ENCODE measurements around the gene TRIM46. TPM values are rescaled to one million over a fixed set of nuclear protein-coding genes. Genes with fewer than 3 reads are reported as not detected.
A peak's percentile ranks its signal among the peaks of the same experiment; 100 is the strongest.

The TRIM46 gene
- total RNA-seq, 4 donors from 2014 or later = 0.35 to 1.9 (median 0.40) TPM; not detected in 1

GRCh38 chr1:155125946-155126555, 47.6 kb upstream of the TRIM46 start:
- peak; percentile 64 for ATAC-seq
- H3K4me1 ChIP-seq = peaks cover 0 to 57% (median 30%) of the 10 kb centered on the region in 3 donors
- no peaks in the 10 kb centered on the region for H3K9me3 ChIP-seq
- peak overlapping the region in 3 of 4 donors; percentile 84 to 99 (median 91) for H3K27ac ChIP-seq
- H3K36me3 ChIP-seq = no peaks in the 10 kb centered on the region
- peak overlapping the region in 1 of 2 donors; percentile 83 for H3K4me3 ChIP-seq
- H3K27me3 ChIP-seq = no peaks in the 10 kb centered on the region
- 20 to 45% methylated on average over 3 to 8 of the region's 53 CpGs for WGBS, 2 donors (ENCODE audit: low coverage in 1 of 2)
- TF ChIP-seq POLR2AphosphoS5 (IDR thresholded peaks at IDR 0.05) (no peak), CTCF (IDR thresholded peaks at IDR 0.05) (no peak), POLR2A (IDR thresholded peaks at IDR 0.05) (no peak), EP300 (IDR thresholded peaks at IDR 0.05) (no peak)

GRCh38 chr1:155126556-155127104, 47.0 kb upstream of the TRIM46 start:
- H3K9me3 ChIP-seq = no peaks in the 10 kb centered on the region
- H3K27me3 ChIP-seq = no peaks in the 10 kb centered on the region
- TF ChIP-seq POLR2A (IDR thresholded peaks at IDR 0.05) (no peak), POLR2AphosphoS5 (IDR thresholded peaks at IDR 0.05) (no peak), EP300 (IDR thresholded peaks at IDR 0.05) (no peak), CTCF (IDR thresholded peaks at IDR 0.05) (no peak)
- WGBS, 2 donors (ENCODE audit: low coverage in 1 of 2) = 2 to 15% methylated on average over 8 to 15 of the region's 32 CpGs
- peak overlapping the region; percentile 55 to 83 for H3K4me3 ChIP-seq
- H3K4me1 ChIP-seq = peaks cover 0 to 62% (median 30%) of the 10 kb centered on the region in 3 donors
- H3K36me3 ChIP-seq = peaks cover 0 to 6% of the 10 kb centered on the region in 2 donors
- peak overlapping the region in 3 of 4 donors; percentile 84 to 99 (median 91) for H3K27ac ChIP-seq
- ATAC-seq = peak; percentile 14

- TF ChIP-seq CTCF (IDR thresholded peaks at IDR 0.05) (no peak), EP300 (IDR thresholded peaks at IDR 0.05) (no peak), POLR2A (IDR thresholded peaks at IDR 0.05) (peak; percentile 53 to 79), POLR2AphosphoS5 (IDR thresholded peaks at IDR 0.05) (peak; percentile 76)
Observed at GRCh38 chr1:155127105-155127966, 46.3 kb upstream of the TRIM46 start, which contains the start of gene EFNA1. Gene EFNA1, plus strand, starts transcription at chr1:155127876. Its CDS starts 102 bp downstream, at chr1:155127978.

GRCh38 chr1:155127967-155128754, 45.5 kb upstream of the TRIM46 start:
- TF ChIP-seq CTCF (IDR thresholded peaks at IDR 0.05) (no peak), POLR2A (IDR thresholded peaks at IDR 0.05) (no peak), POLR2AphosphoS5 (IDR thresholded peaks at IDR 0.05) (no peak), EP300 (IDR thresholded peaks at IDR 0.05) (no peak)
- H3K4me3 ChIP-seq = peak overlapping the region; percentile 55 to 83
- H3K27me3 ChIP-seq = no peaks in the 10 kb centered on the region
- H3K4me1 ChIP-seq = peaks cover 0 to 78% (median 30%) of the 10 kb centered on the region in 3 donors
- peak overlapping the region; percentile 41 to 99 (median 88) for H3K27ac ChIP-seq
- peaks cover 0 to 21% of the 10 kb centered on the region in 2 donors for H3K36me3 ChIP-seq
- no peaks in the 10 kb centered on the region for H3K9me3 ChIP-seq
- 5 to 7% methylated on average over 5 to 6 of the region's 17 CpGs for WGBS, 2 donors (ENCODE audit: low coverage in 1 of 2)
- ATAC-seq = peak; percentile 0

More at GRCh38 chr1:155127105-155127966, 46.3 kb upstream of the TRIM46 start, which contains the start of gene EFNA1:
- Histone ChIP-seq H3K4me3 (peak within 1 kb of the TSS; percentile 55 to 83), H3K27me3 (no peaks in the 10 kb centered on the region), H3K36me3 (peaks cover 0 to 13% of the 10 kb centered on the region in 2 donors), H3K27ac (peak within 1 kb of the TSS; percentile 41 to 99 (median 88)), H3K9me3 (no peaks in the 10 kb centered on the region), H3K4me1 (peaks cover 0 to 69% (median 30%) of the 10 kb centered on the region in 3 donors)
- WGBS, 2 donors (ENCODE audit: low coverage in 1 of 2) = 0% methylated on average over 1 to 9 of the region's 76 CpGs
- ATAC-seq = peak; percentile 63
